ENCODE data around the gene TMUB1. TPM values are rescaled to one million over a fixed set of nuclear protein-coding genes. Genes with fewer than 3 reads are reported as not detected.

The TMUB1 gene
- total RNA-seq (36.7 and 41.3 TPM in 2 replicates), polyA plus RNA-seq (45.3 and 66.0 TPM in 2 replicates), polyA minus RNA-seq (6.5 and 13.0 TPM in 2 replicates), Bru-seq, nascent RNA (percentile 49 among the genes with signal in this experiment), BruChase-seq, experiment 1, labeled RNA remaining after a 6-hour chase (percentile 92 among the genes with signal in this experiment), BruChase-seq, experiment 2, labeled RNA remaining after a 2-hour chase (percentile 77 among the genes with signal in this experiment)
- polyA plus RNA-seq (2011; cell fraction: cytosol; rRNA removed) = 22.1 and 32.3 TPM in 2 replicates
- 20.0 and 21.2 TPM in 2 replicates for polyA plus RNA-seq (2011; cell fraction: nucleus; rRNA removed)
- polyA plus RNA-seq (2012) = 19.6 and 25.4 TPM in 2 replicates
- polyA minus RNA-seq (2011; cell fraction: cytosol; rRNA and poly(A)+ RNA removed) = 17.2 TPM
- 5.0 and 9.3 TPM in 2 replicates for polyA minus RNA-seq (2011; cell fraction: nucleus; rRNA and poly(A)+ RNA removed)
- long read RNA-seq, transcript TMUB1-203 (2 exons, 1,549 nt) = minor isoform, 37 of 123 reads
- long read RNA-seq, transcript TMUB1-201 (3 exons, 1,353 nt) = major isoform, 78 of 123 reads
- long read RNA-seq, partial matches to known transcripts = 5 of 123 reads
- long read RNA-seq, other reads (novel, unspliced or antisense) = 3 of 123 reads

GRCh38 chr7:151083071-151083823 lies at the start of gene TMUB1:
TSS of gene TMUB1 (minus strand) at chr7:151083493. CDS start at chr7:151082563, 930 bp downstream.
- Histone ChIP-seq H3K79me2 (ENCODE audit: control insufficient read depth, insufficient read depth, low read length) (peaks cover 43% of the 10 kb centered on the region), H3K9me1 (replicated peaks; ENCODE audit: control insufficient read depth, extremely low read depth, insufficient read depth, low read length) (no peaks in the 10 kb centered on the region), H3K9me3 (replicated peaks; ENCODE audit: control insufficient read depth, insufficient read depth, low read length) (no peaks in the 10 kb centered on the region), H2AFZ (ENCODE audit: low read depth, low read length) (peak within 1 kb of the TSS; percentile 85), H3K4me3 (replicated peaks in 1 of 3; ENCODE audit: insufficient read depth in 1 of 3, low read depth in 1 of 3, low read length in 3 of 3) (peak within 1 kb of the TSS; percentile 48 to 76 (median 62)), H3K27me3 (ENCODE audit: control insufficient read depth in 2 of 2, insufficient read depth in 2 of 2, low read length in 2 of 2) (no peaks in the 10 kb centered on the region), H3K4me1 (ENCODE audit: control insufficient read depth, extremely low read depth, insufficient read depth, low read length) (peaks cover 48% of the 10 kb centered on the region), H3K27ac (ENCODE audit: insufficient read depth, low read depth, low read length) (peak within 1 kb of the TSS; percentile 45), H3K4me2 (ENCODE audit: insufficient read depth, low read length) (peak within 1 kb of the TSS; percentile 71), H4K20me1 (replicated peaks; ENCODE audit: control insufficient read depth, extremely low read depth, insufficient read depth, low read length) (no peaks in the 10 kb centered on the region), H3K36me3 (ENCODE audit: control insufficient read depth in 2 of 2, extremely low read depth in 1 of 2, insufficient read depth in 2 of 2, low read length in 2 of 2) (no peaks in the 10 kb centered on the region), H3K9ac (replicated peaks; ENCODE audit: extremely low read depth, insufficient read depth, low read length) (peak within 1 kb of the TSS; percentile 35)
- TF ChIP-seq POLR2A (IDR thresholded peaks at IDR 0.05; ENCODE audit: low read depth, low read length) (peak; percentile 27), EZH2 (IDR thresholded peaks at IDR 0.05; ENCODE audit: borderline replicate concordance, low read depth, low read length, severe bottlenecking) (no peak), POLR2AphosphoS5 (IDR thresholded peaks at IDR 0.05; ENCODE audit: insufficient read depth, low read depth, low read length) (peak; percentile 45)
- CTCF ChIA-PET = interaction anchor here (0.6 to 1.0 kb wide), 2 partner anchors 40 to 271 kb away, joined by 3 read pairs; no protein-coding TSS in a partner anchor
- DNase-seq (ENCODE audit: low read depth, low spot score) (peak; percentile 63), FAIRE-seq (peak; percentile 42)
- BruUV-seq (replicated peaks) = no TSS peak
- POLR2A ChIA-PET = interaction anchor here (0.6 kb wide), 1 partner anchor 52 kb away, joined by 4 read pairs; no protein-coding TSS in a partner anchor
- dilution Hi-C loops (cut with MboI; ENCODE audit: extremely low pct_ligation_motif_present, low sequenced_read_pairs) (no loop called here), intact Hi-C loops (cut with micrococcal nuclease) (no loop called here)

All from endothelial cell of umbilical vein (primary cell).